Stimulated activated CD8-positive, alpha-beta memory T cell treated with anti-CD3 and anti-CD28 coated beads, Interleukin-7, amount 100 ng/mL, for 24 hours (primary cell): ENCODE results near the gene MAP4K3.

Source experiments
- DNase-seq: peaks from one replicate; pipeline ENCODE4 v3.0.0-alpha.2; 2020; ENCODE audit warnings: low read depth

The MAP4K3 gene

DNA sequence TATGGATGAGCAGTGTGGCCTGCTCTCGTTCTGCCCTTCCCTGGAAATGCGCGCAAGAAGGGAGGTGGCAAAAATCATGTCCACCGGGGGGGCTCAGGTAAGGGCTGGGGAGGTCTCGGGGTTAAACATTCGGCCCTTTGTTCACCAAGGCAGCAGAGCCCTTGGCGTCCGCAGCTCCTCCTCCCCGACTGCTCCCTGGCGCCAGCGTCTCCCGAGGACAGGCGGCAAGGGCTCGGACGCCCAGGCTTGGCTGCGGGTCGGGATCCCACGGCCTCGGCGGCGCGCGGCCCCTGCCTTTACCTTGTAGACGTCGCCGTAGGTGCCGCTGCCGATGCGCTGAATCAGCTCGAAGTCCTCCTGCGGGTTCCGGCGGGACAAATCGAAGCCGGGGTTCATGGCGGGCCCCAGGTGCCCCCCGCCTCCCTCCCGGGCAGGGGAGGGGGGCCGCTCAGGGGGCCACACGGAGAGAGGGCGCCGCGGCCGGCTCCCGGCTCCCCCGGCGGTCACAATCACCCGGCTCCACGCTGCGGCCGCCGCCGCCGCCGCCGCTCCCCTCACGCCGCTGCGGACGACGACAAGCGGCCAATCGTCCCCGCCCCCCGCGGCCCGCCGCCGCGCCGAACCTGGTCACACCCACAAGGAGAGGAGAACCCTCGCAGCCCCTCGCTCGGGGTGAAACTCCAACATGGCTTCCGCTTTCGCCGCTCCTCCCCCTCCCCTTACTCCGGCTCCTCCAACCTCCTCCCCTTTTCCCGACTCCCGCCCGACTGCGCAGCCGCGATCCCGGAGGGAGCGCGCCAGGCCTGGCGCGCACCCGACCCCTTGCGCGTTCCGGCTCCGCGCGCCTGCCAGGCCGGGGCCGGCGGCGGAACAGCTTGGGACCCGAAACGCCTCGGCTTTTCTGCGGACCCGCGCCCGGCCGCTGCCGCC, at the start of gene MAP4K3:
Gene MAP4K3, minus strand, starts transcription at position 694 of the 930 bp plus-strand sequence. Its CDS starts 298 bp downstream, at position 396.
- peak; percentile 63 for DNase-seq

DNA sequence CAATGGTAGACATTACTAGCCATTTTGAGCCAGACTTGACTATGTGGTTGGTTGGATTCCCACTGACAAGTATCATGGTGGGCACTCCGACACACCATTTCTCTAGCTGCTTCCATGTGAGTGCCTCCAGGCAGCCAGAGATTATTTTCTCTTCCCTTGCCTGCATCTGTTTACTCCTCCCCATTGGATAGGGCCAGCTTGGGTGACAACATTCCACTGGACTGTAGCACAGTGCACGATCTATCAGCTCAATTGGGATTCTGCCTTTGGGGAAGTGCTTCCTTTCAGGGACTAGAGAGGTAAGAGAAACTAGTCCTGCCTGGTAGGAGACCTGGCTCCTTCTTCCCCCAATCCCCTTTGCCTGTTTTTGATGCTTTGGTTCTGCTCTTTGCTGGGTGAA, 49.0 kb upstream of the MAP4K3 start:
- DNase-seq = no peak

DNA sequence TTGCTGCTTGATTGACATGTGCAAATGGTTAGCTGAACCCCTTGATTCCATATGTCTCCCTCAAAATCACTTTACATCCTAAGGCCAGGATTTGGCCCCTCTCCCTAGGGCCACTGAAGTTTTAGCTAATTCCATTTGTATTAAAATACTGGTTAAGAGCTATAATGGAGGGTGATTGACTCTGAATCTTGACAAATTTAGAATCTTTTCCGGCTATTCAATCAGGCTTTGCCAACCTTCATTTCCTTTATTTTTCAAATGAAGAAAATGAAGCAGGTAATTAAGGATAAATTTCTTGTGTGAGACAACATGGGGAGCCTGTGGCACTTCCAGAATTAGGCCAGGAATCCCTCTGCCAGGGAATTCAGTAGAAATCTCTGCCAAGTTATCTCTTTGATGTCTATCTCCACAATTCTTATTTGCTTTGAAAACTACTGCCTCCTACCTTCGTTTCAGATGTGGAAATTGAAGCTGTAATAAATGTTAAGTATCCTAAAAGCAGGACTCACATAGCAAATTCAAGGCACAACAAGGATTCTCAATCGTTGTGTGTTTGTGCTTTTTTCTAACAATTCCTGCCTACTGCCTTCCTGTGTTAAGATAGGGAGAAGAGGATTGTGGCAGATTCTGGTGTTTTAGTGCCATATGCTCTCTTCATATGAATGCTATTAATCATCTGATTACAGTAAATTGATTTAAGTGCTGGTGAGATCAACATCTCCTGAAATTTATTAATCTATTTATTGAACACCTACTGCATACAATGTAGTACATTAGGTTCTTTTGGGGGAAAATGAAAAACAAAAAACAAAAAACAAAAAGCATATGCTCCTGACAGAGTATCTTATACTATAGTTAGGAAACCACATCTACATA, 47.8 kb upstream of the MAP4K3 start:
- no peak for DNase-seq

DNA sequence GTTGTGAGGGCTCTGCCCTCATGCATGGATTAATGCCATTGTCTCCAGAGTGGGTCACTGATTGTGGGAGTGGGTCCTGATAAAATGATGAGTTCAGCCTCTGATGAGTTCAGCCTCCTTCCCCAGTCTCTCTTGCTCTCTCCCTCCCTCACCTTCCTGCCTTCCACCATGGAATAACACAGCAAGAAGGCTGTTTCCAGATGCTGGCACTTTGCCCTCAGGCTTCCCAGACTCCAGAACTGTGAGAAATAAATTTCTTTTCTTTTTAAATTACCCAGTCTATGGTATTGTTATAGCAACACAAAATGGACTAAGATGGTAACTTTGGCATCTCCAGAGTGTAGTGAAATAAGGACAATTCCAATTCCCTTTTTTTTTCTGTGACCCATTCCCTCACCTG, 47.1 kb upstream of the MAP4K3 start:
- no peak for DNase-seq

DNA sequence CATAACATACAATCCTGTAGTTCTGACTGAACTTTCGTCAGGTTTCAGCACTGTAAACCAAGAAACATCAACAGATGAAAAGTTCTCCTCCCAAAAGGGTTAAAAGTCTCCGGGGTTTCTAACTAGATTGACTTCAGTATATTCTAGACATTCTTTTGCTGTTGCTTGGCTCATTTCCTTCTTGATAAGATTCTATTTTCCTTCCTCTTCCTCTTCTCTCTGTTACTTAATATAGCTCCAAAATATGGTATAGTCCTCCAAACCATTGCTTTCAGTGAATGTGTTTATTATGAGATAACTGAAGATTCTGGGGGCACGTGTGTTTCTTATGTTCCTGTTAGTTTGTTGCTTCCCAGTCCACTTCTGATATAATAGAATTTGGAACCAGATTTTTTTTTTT, 46.4 kb upstream of the MAP4K3 start:
- no peak for DNase-seq

DNA sequence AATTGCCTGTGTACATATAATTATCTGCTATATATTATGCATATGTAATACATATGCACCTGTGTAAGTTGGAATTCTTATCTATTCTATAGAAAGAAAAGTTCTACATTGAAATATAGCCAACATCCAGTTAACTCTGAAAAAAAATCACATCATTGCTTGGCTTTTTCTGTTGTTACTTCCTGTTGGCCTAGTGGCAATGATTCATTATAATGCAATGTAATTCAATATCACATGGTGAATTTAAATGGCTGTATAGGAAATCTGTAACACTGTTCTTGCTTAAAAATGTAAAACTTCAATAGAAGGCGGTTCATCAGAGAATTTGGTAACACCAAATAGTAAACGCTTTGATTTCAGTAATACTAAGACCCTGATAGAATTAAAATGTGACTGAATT, 44.5 kb upstream of the MAP4K3 start:
- no peak for DNase-seq

DNA sequence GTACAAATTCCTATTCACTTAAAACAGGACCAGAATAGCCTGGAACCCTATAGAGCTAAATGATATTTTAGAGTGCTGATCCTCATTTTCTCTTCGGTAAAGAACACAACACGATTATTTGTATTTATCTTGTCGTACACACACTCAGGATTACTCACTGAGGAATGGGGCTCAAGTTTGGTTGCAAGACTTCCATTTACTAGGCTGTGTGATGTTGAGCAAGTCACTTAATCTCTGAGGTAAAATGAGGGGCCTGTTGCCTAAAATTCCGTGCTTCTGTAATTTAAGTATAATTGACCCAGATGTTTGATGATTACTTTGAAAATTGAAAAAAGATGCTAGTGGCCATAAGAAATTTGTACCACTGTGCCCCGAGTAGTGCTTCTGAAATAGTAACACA, 42.6 kb upstream of the MAP4K3 start:
- no peak for DNase-seq

DNA sequence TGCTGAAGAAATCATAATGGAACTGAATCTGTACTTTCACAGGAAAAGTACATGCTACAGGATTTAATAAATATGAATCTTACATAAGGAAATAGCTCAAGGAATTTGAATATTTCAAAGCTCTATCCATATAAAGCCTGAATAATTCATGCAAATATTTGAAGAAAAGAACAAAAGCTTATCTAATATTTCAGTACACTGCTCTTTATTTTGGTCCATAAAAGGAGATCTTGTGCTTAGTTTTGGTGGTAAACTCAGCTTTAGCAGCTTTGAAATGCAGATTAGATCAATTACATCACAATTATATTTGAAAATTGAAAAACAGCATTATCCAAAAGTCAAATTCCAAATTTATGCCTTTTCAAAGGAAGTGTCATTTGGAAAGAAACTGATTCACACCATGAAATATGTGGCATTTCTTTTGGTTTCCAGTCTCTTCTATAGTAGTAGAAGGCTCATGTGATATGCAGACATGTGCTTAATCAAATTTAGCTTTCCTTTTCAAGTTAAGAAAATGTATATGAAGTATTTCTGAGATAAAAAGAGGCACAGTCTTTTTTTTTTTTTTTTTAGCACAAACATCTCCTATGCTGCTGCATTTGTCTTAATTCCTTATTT, 42.1 kb upstream of the MAP4K3 start:
- DNase-seq = no peak

DNA sequence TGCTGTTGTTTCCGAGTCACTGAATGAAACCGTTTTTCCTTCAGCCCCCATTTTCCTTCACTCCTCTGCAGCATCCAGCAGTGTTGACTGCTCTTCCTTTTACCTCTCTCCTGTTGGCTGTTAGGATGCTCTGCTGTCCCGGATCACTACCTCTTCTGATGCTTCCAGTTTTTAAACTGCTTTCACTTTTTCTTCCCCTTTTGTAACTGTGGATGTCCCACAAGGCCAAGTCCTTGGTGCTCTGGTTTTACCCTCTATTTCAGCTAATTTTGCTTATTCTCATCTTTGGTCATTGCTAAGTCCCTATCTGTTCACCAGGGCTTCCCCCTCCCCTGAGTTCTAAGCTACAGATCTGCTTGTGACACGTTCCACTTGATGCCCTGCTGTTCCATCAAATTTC, 39.4 kb upstream of the MAP4K3 start:
- DNase-seq = no peak

DNA sequence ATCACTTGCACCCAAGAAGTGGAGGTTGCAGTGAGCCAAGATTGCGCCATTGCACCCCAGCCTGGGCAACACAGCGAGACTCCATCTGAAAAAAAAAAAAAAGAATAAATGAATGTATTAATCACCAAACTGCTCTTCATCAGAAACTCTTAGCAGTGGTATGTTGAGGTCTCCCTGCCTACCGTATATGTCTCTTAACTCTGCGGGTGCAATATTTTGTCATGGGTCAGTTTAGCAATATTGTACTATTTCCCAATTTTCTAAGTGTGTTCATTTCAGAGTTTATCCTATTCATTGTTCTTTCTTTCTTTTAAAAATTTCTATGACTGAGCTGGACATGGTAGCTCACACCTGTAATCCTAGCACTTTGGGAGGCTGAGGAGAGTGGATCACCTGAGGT, 37.9 kb upstream of the MAP4K3 start:
- no peak for DNase-seq

DNA sequence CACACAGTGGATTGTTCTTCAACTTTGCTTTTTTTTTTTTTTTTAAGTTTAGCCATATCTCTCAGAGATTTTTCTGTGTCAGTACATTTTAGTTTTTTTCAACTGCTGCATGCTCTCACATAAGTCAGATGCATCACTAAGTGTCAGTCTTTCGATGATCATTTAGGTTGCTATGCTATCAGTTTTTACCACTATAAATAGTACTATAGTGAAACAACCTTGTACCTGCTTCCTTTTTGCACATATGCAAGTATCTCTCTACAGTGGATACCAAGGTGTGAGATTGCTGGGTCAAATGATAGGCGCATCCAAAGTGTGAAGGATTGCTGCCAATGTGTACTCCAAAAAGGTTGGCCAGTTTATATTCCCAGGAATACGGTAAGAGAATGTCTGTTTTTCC, 33.5 kb upstream of the MAP4K3 start:
- no peak for DNase-seq

DNA sequence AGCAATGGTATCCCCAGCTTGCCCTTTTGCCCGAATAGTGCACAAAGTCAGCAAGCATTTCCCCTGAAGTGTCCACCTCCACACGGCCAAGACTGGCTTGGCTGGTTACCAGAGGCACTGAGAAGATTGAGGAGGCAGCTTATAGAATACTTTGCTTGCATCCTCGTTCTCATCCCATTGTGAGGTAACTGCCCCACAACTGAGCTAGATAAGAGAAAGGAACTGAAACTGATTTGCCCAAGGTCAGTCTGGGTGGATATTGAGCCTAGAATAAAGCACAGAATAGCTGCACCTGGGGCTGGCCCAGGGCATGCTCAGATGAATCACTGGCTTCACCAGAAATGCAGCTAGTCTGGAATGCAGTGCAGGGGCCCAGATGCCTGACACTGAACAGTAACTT, 32.7 kb upstream of the MAP4K3 start:
- DNase-seq = no peak

DNA sequence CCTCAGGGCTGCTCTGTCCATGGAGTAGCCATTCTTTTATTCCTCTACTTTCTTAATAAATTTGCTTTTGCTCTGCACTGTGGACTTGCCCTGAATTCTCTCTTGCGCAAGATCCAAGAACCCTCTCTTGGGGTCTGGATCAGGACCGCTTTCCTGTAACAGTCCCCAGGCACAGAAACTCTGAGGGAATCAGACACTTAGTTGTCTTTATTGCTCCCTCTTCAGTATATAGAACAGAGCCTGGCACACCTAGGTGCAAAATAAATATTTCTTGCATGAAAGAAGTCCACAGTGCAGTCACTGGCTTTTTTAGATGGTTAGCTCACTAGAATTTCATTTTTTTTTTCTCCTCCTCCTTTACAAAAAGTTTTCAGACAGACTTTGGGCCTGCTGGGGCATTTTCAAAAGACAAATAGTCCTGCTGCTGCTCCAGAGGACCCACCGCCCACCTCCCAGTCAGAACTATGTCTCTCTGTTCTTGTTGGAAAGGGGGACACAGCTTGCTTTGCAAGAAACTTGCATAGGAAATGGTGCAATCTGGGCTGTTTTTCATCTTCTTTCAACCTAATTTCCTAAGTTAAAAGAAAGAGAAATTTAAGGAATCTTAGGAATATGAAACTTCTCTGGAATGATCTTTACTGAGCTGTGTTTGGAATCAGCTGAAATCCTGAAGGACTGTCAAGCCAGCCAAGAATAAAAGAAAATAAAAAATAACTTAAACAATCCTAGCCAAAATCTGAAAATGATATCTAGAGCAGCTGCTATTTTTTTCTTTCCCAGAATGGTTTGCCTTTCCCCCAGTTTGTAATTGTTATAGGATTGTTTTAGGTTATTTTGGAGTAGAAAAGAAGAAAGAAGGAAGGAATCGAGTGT, 31.7 kb upstream of the MAP4K3 start:
- DNase-seq = no peak

DNA sequence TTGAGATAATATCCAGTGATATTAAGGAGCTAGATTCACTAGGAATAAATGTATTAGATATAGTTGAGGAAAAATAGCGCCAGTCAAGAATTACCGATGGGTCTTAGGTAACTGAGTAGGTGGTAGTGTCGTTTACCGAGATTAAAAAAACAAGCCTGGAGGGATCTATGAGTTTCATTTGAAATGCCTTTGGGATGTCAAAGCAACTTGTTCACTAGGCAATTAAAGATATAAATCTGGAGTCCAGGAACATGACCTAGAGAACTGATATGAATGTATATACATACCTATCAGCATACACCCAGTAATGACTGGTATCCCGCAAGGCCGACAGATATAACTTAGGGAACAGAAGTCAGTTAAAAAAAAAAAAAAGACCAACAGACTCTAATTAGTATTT, 29.2 kb upstream of the MAP4K3 start:
- no peak for DNase-seq

DNA sequence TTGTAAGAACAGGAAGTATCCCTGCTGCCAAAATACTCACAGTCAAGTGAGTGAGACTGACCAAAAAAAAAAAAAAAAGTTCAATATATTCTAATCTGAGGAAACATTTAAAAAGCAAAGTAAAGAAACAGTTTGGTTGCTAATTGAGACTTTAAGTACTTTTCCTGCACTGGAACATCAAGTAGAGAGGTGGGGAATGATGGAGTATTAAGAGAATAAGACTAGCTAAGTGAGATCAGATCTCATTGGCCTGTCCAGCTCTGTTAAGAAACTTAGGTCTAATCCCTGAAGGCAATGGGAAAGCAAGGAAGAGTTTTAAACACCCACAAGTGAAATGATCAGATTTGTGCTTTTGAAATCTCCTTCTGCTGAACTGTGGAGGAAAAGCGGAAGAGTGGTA, 27.8 kb upstream of the MAP4K3 start:
- no peak for DNase-seq

DNA sequence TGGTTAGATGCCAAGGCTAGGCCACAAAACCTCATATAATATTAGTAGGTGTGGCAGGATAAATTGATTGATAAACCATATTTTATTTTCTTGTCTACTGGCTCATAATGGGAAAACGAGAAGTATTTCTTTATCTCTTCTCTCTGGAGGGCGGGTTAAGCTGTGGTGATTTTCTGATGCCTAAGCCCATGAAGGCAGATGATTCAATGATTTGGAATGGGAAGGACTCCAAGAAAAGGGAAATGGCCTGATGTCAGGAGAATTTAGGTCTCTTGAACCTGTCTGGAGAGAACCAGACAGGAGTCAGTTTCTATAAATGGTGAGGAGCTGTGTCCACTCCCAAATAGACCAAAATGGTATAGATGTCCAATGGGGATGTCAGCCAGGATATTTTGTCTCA, 18.7 kb upstream of the MAP4K3 start:
- DNase-seq = no peak

DNA sequence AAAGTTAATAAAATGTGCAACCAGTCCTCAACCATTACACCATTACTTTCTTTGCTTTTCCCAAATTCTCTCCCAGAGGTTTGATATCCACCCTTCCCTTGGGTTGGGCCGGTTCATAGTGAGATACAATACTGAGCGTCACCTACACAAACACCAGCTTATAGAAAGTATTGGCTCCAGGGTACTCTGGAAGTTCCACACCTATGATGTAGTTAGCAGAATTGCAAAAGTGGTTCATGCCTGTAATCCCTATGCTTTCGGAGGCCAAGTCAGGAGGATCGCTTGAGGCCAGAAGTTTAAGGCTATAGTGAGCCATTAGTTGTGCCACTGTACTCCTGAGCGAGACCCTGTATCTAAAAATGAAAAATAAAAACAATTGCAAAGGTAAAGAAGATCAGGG, 15.3 kb upstream of the MAP4K3 start:
- DNase-seq = no peak

DNA sequence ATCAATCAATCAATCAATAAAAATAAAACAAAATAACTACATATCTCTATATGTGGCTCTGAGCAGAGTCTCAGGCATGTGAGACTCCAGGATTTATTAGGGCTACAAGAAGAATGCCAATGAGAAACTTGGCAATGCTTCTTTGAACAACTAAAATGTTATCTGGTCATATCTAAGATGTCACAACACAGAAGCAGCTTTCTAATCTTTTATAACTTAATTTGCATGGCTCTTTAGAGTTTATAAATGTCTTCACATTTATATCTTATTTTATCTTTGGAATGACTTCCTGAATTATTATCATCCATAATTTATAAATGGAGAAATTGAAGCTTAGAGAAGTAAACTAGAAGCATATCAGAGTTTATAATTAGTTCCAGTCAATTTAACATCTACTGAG, 14.9 kb upstream of the MAP4K3 start:
- DNase-seq = no peak

DNA sequence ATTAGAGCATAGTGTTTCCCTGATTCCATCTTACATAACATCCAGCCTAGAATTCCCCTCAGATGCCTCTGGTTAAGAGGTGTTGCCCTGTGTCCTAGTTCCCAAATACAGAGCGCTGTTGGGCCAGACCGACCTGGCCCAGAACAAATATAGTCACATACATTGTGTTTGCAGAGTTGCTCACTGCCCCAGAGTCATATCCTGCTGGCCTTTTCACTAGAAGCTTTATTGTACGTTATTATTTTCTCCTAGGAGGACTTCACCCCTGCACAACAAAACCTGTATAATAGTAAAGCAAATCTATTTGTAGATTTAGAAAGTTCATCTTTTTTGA, 11.1 kb upstream of the MAP4K3 start:
- DNase-seq = no peak

DNA sequence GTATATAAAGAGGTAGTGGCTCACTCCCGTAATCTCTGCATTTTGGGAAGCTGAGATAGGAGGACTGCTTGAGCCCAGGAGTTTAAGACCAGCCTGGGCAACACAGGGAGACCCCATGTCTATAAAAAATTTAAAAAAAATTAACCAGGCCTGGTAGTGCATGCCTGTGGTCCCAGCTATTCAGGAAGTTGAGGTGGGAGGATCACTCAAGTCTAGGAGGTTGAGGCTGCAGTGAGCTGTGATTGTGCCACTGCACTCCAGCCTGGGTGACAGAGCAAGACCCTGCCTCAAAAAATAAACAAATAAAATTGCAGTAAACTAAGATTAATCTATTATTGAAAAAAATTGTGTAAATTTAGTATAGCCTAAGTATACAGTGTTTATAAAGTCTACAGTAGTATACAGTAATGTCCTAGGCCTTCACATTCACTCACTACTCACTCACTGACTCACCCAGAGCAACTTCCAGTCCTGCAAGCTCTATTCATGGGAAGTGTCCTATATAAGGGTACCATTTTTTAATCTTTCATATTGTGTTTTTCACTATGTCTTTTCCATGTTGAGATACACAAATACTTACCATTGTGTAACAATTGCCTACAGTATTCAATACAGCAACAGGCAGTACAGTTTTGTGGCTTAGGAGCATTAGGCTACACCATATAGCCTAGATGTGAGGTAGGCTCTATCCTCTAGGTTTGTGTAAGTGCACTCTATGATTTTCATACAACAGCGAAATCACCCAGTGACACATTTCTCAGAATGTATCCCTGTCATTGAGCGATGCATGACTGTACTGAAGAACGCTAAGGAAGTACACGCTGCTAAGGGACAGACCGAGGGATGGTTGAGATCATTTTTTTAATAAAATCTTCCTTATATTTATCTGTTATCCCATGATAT, 10.4 kb upstream of the MAP4K3 start:
- DNase-seq = no peak

DNA sequence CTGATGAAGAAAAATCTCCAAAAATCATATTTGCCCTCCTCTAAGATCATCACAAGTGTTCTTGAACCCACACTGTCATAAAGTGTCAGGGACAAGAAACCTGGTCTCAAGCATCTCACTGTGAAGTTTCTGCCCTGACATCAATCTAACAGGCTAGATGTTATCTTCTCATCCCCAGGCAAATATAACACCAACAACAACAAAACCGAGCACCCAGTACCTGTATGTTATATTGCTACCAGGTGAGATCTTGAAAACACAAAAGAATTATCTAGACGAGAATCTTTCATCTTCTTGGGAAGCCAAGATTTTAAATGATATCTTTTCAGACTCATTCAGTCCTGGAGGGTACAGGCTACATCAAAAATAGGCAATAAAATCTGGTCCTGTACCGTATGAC, 8.8 kb upstream of the MAP4K3 start:
- no peak for DNase-seq
